ENCODE results near the gene BSN.

- TF ChIP-seq, protein P1, sequence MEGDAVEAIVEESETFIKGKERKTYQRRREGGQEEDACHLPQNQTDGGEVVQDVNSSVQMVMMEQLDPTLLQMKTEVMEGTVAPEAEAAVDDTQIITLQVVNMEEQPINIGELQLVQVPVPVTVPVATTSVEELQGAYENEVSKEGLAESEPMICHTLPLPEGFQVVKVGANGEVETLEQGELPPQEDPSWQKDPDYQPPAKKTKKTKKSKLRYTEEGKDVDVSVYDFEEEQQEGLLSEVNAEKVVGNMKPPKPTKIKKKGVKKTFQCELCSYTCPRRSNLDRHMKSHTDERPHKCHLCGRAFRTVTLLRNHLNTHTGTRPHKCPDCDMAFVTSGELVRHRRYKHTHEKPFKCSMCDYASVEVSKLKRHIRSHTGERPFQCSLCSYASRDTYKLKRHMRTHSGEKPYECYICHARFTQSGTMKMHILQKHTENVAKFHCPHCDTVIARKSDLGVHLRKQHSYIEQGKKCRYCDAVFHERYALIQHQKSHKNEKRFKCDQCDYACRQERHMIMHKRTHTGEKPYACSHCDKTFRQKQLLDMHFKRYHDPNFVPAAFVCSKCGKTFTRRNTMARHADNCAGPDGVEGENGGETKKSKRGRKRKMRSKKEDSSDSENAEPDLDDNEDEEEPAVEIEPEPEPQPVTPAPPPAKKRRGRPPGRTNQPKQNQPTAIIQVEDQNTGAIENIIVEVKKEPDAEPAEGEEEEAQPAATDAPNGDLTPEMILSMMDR (IDR thresholded peaks at IDR 0.05): no peak
- no peak for TF ChIP-seq POLR2A (IDR thresholded peaks at IDR 0.05)
Measured at GRCh38 chr3:49518441-49518840, 35.8 kb upstream of the BSN start.

Measured in body of pancreas (tissue), 4 donors.